ENCODE results near the gene SEZ6L.

DNA sequence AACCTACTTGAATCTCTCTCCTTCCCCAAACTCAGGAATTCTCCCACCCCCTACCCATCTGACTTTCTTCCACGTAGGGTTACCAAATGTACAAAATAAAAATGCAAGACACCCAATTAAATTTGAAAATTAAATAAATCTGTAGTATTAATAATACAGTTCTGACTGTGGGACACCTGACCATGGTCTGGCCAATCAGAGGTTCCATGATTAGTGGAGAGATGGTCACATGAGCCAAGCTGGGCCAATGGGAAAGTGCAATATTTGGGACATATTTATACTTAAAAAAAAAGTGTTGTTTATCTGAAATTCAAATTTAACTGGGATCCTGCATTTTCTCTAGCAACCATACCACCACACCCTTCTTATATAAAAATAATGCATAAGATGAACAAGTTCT, 230.0 kb downstream of the SEZ6L start:
- TF ChIP-seq CTCF (IDR thresholded peaks at IDR 0.05 in 8 of 11, conservative IDR thresholded peaks at IDR 0.05 in 3 of 11): no peak
- TF ChIP-seq POLR2A (IDR thresholded peaks at IDR 0.05): no peak
- TF ChIP-seq POLR2AphosphoS5 (IDR thresholded peaks at IDR 0.05): no peak

Data from spleen (tissue), 7 donors.